ENCODE measurements around the gene SAPCD2.

- TF ChIP-seq GATA2 (IDR thresholded peaks at IDR 0.05; ENCODE audit: low read depth, low read length) (no peak), GATA3 (IDR thresholded peaks at IDR 0.05; ENCODE audit: low read depth, low read length) (no peak)
Observed at GRCh38 chr9:137021979-137022661, 48.2 kb downstream of the SAPCD2 start.
